HCT116 (cell line): ENCODE results near the gene CALD1. TPM values are rescaled to one million over a fixed set of nuclear protein-coding genes. Genes with fewer than 3 reads are reported as not detected.

Experiments
- ATAC-seq: fragments of 200-7000 bp; cut with Tn5 transposase; 2 replicates; pipeline ENCODE4 v1.9.1; 2020; ENCODE audit warnings: mild to moderate bottlenecking, moderate library complexity
- BruUV-seq: library from RNA; stranded (reverse); fragments of 400-500 nt; replicated peaks from 2 replicates; lab custom pipeline; 2021; lab: Mats Ljungman, UMichigan
- CTCF ChIA-PET: fragments of 300-600 bp; sonication (Branson Sonifier 250); formaldehyde crosslinking; loops from one replicate; lab custom pipeline; 2021; ENCODE audit warnings: antibody characterized with exemption; lab: Charles Lee
- POLR2A ChIA-PET: fragments of 300-600, 350-600 bp; sonication (Branson Sonifier 250); formaldehyde crosslinking; loops from one replicate; lab custom pipeline; 2021; ENCODE audit warnings: antibody characterized with exemption; lab: Charles Lee
- RAD21 ChIA-PET, 2 experiments: fragments of 300-600 bp; sonication (Branson Sonifier 250); formaldehyde crosslinking; loops; one replicate each; lab custom pipeline; 2023; ENCODE audit warnings: low total read pairs in 2 of 2; ENCODE audit not compliant: uncharacterized antibody in 2 of 2, unreplicated experiment in 2 of 2, low non-redundant PET in 1 of 2; lab: Charles Lee
- DNase-seq: peaks from one replicate; pipeline ENCODE4 v3.0.0-alpha.2; 2010; ENCODE audit warnings: low read depth, low spot score
- H2AFZ ChIP-seq: fragments of 200-600 bp; shearing (Covaris generic), sonication (generic); 2 replicates; pipeline ENCODE4 v1.6.1; 2017; ENCODE audit warnings: low read depth, mixed run types, mixed read lengths, antibody characterized with exemption, low read length; ENCODE audit not compliant: poor library complexity, severe bottlenecking
- H3K27ac ChIP-seq: 2 replicates; pipeline ENCODE4 v1.5.1; 2012; ENCODE audit warnings: low read depth, low read length
- H3K27me3 ChIP-seq: fragments of 200-600 bp; sonication (generic); 2 replicates; pipeline ENCODE4 v1.6.1; 2016; ENCODE audit warnings: mixed run types, low read length, mixed read lengths; ENCODE audit not compliant: insufficient read depth
- H3K36me3 ChIP-seq, 2 experiments: fragments of 200-500 bp in 1 of 2; fragments of 200-600 bp in 1 of 2; sonication (Bioruptor generic) in 1 of 2; sonication (generic) in 1 of 2; 2 replicates each; pipeline versions ENCODE4 v1.5.1 to v1.6.1; 2014 to 2016; ENCODE audit warnings: low read length in 2 of 2, inconsistent platforms in 1 of 2, mixed read lengths in 1 of 2, mixed run types in 1 of 2; ENCODE audit not compliant: insufficient read depth in 2 of 2, control insufficient read depth in 1 of 2
- H3K4me1 ChIP-seq, 2 experiments: fragments of 200-600 bp in 1 of 2; sonication (generic) in 1 of 2; 2 replicates each; pipeline versions ENCODE4 v1.5.1 to v1.6.1; 2012 to 2017; ENCODE audit warnings: low read length in 2 of 2, inconsistent platforms in 1 of 2, mild to moderate bottlenecking in 1 of 2, mixed read lengths in 1 of 2, mixed run types in 1 of 2, moderate library complexity in 1 of 2; ENCODE audit not compliant: insufficient read depth in 2 of 2, control insufficient read depth in 1 of 2
- H3K4me2 ChIP-seq: fragments of 200-600 bp; sonication (generic); 2 replicates; pipeline ENCODE4 v1.6.1; 2017; ENCODE audit warnings: mixed run types, low read length, mixed read lengths
- H3K4me3 ChIP-seq, 2 experiments: fragments of 200-600 bp in 1 of 2; sonication (generic) in 1 of 2; replicated peaks in 1 of 2; 2 replicates each; pipeline ENCODE4 v1.5.1; 2011 to 2016; ENCODE audit warnings: low read length in 2 of 2, control low read depth in 1 of 2, low read depth in 1 of 2, mild to moderate bottlenecking in 1 of 2, mixed read lengths in 1 of 2, mixed run types in 1 of 2
- H3K79me2 ChIP-seq: fragments of 200-600 bp; sonication (generic); 2 replicates; pipeline ENCODE4 v1.6.1; 2017; ENCODE audit warnings: mild to moderate bottlenecking, mixed run types, low read length, moderate library complexity, mixed read lengths; ENCODE audit not compliant: insufficient read depth
- H3K9ac ChIP-seq: fragments of 200-600 bp; sonication (generic); 2 replicates; pipeline ENCODE4 v1.6.1; 2016; ENCODE audit warnings: low read length, mixed read lengths
- H3K9me2 ChIP-seq: fragments of 200-600 bp; sonication (generic), shearing (Covaris generic); 2 replicates; pipeline ENCODE4 v1.6.1; 2017; ENCODE audit warnings: mixed run types, mild to moderate bottlenecking, moderate library complexity; ENCODE audit not compliant: insufficient read depth
- H3K9me3 ChIP-seq, 2 experiments: fragments of 200-500 bp in 1 of 2; fragments of 200-600 bp in 1 of 2; sonication (Bioruptor generic) in 1 of 2; sonication (generic) in 1 of 2; 2 replicates each; pipeline ENCODE4 v1.6.1; 2014 to 2017; ENCODE audit warnings: low read length in 2 of 2, mixed read lengths in 2 of 2, inconsistent platforms in 1 of 2, low read depth in 1 of 2, mild to moderate bottlenecking in 1 of 2, mixed run types in 1 of 2, moderate library complexity in 1 of 2; ENCODE audit not compliant: control insufficient read depth in 1 of 2, insufficient read depth in 1 of 2
- H4K20me1 ChIP-seq: fragments of 200-600 bp; sonication (generic), shearing (Covaris generic); 2 replicates; pipeline ENCODE4 v1.6.1; 2017; ENCODE audit warnings: mixed run types, mild to moderate bottlenecking, moderate library complexity; ENCODE audit not compliant: insufficient read depth
- ATF3 ChIP-seq: IDR thresholded peaks from 2 replicates; pipeline ENCODE4 v1.6.1; 2012
- CBX3 ChIP-seq: IDR thresholded peaks from 2 replicates; pipeline ENCODE4 v1.6.1; 2012; ENCODE audit warnings: low read depth
- CEBPB ChIP-seq: IDR thresholded peaks from 2 replicates; pipeline ENCODE4 v1.6.1; 2012; ENCODE audit warnings: low read depth
- CTCF ChIP-seq, 3 experiments: fragments of 200-600 bp in 1 of 3; sonication (generic) in 1 of 3; IDR thresholded peaks in 2 of 3; conservative IDR thresholded peaks in 1 of 3; 2 replicates each; pipeline ENCODE4 v1.5.1; 2012 to 2017; ENCODE audit warnings: low read depth in 2 of 3, low read length in 2 of 3, antibody characterized with exemption in 1 of 3, borderline replicate concordance in 1 of 3, control low read depth in 1 of 3, mild to moderate bottlenecking in 1 of 3, mixed read lengths in 1 of 3, mixed run types in 1 of 3, moderate library complexity in 1 of 3; ENCODE audit not compliant: insufficient read depth in 1 of 3
- EGR1 ChIP-seq: IDR thresholded peaks from 2 replicates; pipeline ENCODE4 v1.6.1; 2012; ENCODE audit warnings: low read depth
- ELF1 ChIP-seq: IDR thresholded peaks from 2 replicates; pipeline ENCODE4 v1.6.1; 2012; ENCODE audit warnings: low read depth, borderline replicate concordance
- EZH2phosphoT487 ChIP-seq: fragments of 200-600 bp; IDR thresholded peaks from 2 replicates; pipeline ENCODE4 v1.6.1; 2018; ENCODE audit warnings: antibody characterized with exemption, borderline replicate concordance
- FOSL1 ChIP-seq: IDR thresholded peaks from 2 replicates; pipeline ENCODE4 v1.6.1; 2012; ENCODE audit warnings: low read depth
- JUND ChIP-seq: IDR thresholded peaks from 2 replicates; pipeline ENCODE4 v1.6.1; 2012
- MAX ChIP-seq: IDR thresholded peaks from 2 replicates; pipeline ENCODE4 v1.6.1; 2012
- POLR2A ChIP-seq: IDR thresholded peaks from 2 replicates; pipeline ENCODE4 v1.7.0; 2011; ENCODE audit warnings: borderline replicate concordance; ENCODE audit not compliant: insufficient read depth, insufficient read length; ENCODE audit errors: extremely low read depth
- POLR2AphosphoS5 ChIP-seq: IDR thresholded peaks from 2 replicates; pipeline ENCODE4 v1.6.1; 2011; ENCODE audit warnings: mild to moderate bottlenecking, low read depth, low read length, moderate library complexity
- RAD21 ChIP-seq: IDR thresholded peaks from 2 replicates; pipeline ENCODE4 v1.6.1; 2012; ENCODE audit warnings: low read depth, mild to moderate bottlenecking
- REST ChIP-seq: IDR thresholded peaks from 2 replicates; pipeline ENCODE4 v1.6.1; 2012; ENCODE audit warnings: low read depth
- SIN3A ChIP-seq: IDR thresholded peaks from 2 replicates; pipeline ENCODE4 v1.6.1; 2012; ENCODE audit warnings: low read depth
- TCF7L2 ChIP-seq: IDR thresholded peaks from 2 replicates; pipeline ENCODE4 v1.7.0; 2011; ENCODE audit warnings: borderline replicate concordance, inconsistent platforms; ENCODE audit not compliant: insufficient read depth, insufficient read length; ENCODE audit errors: extremely low read depth
- ZBTB33 ChIP-seq: IDR thresholded peaks from 2 replicates; pipeline ENCODE4 v1.6.1; 2011; ENCODE audit warnings: mild to moderate bottlenecking, low read length, moderate library complexity; ENCODE audit not compliant: insufficient replicate concordance; ENCODE audit errors: extremely low read depth
- ZFX ChIP-seq: fragments of 450-650 bp; IDR thresholded peaks from 2 replicates; pipeline ENCODE4 v1.6.1; 2017
- intact Hi-C: fragments of 100-400 bp; cut with micrococcal nuclease; formaldehyde crosslinking; loops from 2 replicates; pipeline ENCODE4 v1.10.0; 2022
- total RNA-seq: library from RNA; stranded (reverse); gene quantifications from one replicate; pipeline ENCODE4 v1.2.1, GENCODE V29; 2021; ENCODE audit not compliant: unreplicated experiment

CALD1 gene
- total RNA-seq, 1 experiment from 2014 or later: 66.8 TPM

- Histone ChIP-seq H3K9me3 (no peaks in the 10 kb centered on the region), H3K4me1 (no peaks in the 10 kb centered on the region), H3K27me3 (no peaks in the 10 kb centered on the region), H3K36me3 (no peaks in the 10 kb centered on the region), H3K79me2 (no peaks in the 10 kb centered on the region), H3K27ac (no peak overlapping the region), H3K4me3 (no peak overlapping the region), H3K9ac (no peak overlapping the region), H4K20me1 (no peaks in the 10 kb centered on the region), H2AFZ (no peak overlapping the region), H3K9me2 (no peaks in the 10 kb centered on the region), H3K4me2 (no peak overlapping the region)
- DNase-seq (no peak), ATAC-seq (no peak)
- ChIA-PET RAD21 (no interaction called here), POLR2A (no interaction called here), CTCF (interaction anchor here (1.1 kb wide), 1 partner anchor 16 kb away, joined by 4 read pairs; no protein-coding TSS in a partner anchor)
- intact Hi-C loops: no loop called here
- no TSS peak for BruUV-seq
- TF ChIP-seq SIN3A: no peak
- no peak for TF ChIP-seq MAX
- TF ChIP-seq CTCF (IDR thresholded peaks at IDR 0.05 in 2 of 3, conservative IDR thresholded peaks at IDR 0.05 in 1 of 3; ENCODE audit: borderline replicate concordance in 1 of 3, insufficient read depth in 1 of 3, low read depth in 2 of 3, low read length in 2 of 3): no peak
- no peak for TF ChIP-seq ZBTB33
- TF ChIP-seq FOSL1: no peak
- no peak for TF ChIP-seq POLR2A
- TF ChIP-seq ATF3: no peak
- TF ChIP-seq EZH2phosphoT487: no peak
- no peak for TF ChIP-seq POLR2AphosphoS5
- no peak for TF ChIP-seq CEBPB
- no peak for TF ChIP-seq EGR1
- TF ChIP-seq JUND: no peak
- TF ChIP-seq REST: no peak
- TF ChIP-seq CBX3: no peak
- no peak for TF ChIP-seq TCF7L2
- TF ChIP-seq ELF1: no peak
- TF ChIP-seq RAD21: no peak
- TF ChIP-seq ZFX: no peak
These were observed 147.6 kb downstream of the CALD1 start for GRCh38 chr7:134927076-134927475.
